GM12873 (cell line): ENCODE data around the gene SCYGR2.

ENCODE experiments used
- TF ChIP-seq, protein P1 (sequence below): IDR thresholded peaks from 2 replicates; pipeline ENCODE4 v1.5.1; 2012; ENCODE audit warnings: low read depth, mild to moderate bottlenecking, moderate library complexity, low read length, control low read depth; ENCODE audit not compliant: insufficient read depth; ENCODE audit errors: missing control alignments

The SCYGR2 gene

DNA sequence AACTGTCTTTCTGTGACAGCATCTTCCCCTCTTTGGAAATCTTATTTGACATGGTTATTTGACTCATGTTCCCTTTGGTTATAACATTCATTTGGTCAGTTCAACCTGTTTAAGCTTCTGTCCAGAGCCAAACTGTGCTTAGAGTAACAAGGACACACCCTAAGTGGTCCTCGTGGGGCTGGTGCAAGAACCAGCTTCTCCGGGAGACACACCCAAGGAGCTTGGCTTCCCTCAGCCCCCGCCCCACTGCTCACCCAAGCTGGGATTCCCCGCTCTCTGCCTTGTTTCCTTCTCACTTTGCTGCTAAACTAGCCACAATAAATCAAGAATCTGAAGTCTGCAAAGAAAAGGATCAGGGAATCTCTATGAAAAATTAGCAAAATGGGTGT, 14.6 kb downstream of the SCYGR2 start:
- TF ChIP-seq, protein P1, sequence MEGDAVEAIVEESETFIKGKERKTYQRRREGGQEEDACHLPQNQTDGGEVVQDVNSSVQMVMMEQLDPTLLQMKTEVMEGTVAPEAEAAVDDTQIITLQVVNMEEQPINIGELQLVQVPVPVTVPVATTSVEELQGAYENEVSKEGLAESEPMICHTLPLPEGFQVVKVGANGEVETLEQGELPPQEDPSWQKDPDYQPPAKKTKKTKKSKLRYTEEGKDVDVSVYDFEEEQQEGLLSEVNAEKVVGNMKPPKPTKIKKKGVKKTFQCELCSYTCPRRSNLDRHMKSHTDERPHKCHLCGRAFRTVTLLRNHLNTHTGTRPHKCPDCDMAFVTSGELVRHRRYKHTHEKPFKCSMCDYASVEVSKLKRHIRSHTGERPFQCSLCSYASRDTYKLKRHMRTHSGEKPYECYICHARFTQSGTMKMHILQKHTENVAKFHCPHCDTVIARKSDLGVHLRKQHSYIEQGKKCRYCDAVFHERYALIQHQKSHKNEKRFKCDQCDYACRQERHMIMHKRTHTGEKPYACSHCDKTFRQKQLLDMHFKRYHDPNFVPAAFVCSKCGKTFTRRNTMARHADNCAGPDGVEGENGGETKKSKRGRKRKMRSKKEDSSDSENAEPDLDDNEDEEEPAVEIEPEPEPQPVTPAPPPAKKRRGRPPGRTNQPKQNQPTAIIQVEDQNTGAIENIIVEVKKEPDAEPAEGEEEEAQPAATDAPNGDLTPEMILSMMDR = no peak

DNA sequence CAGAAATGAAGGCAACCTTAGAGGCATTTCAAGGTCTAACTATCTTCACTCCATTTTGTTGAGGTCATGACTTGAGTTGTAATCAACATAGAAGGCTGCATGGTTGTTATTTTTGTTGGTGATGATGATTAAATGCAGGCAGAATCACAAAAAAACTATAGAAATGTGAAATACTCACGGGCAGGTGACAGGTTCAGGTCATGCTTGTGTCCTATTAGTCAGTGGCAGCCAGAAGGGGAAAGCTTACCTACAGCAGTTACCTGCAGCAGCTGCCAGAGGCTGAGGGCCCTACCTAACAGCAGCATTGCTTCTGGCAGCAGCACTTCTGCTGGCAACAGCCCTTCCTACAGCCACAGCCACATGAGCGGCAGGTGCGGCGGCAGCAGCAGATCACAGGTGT, 15.6 kb downstream of the SCYGR2 start:
- TF ChIP-seq, protein P1 = no peak

DNA sequence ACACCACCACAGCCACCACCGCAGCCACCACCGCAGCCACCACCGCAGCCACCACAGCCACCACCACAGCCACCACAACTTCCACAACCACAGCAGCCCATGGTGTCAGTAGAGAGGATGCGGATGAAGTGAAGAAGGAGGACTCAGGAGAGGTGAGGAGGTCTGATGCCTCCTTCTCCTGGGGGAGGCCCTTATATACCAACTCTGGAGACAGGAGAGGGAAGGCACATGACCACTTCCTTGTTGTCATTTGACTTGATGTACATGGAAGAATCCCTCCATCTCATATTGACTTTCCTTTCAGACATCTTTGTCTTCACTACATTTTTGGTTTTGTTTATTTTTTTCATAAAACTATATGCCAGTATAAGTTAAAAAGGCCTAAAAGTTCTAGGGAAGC, 16.0 kb downstream of the SCYGR2 start, which contains the start of gene SCYGR3:
Gene SCYGR3 (minus strand): TSS at position 101 of the 400 bp plus-strand sequence. CDS start 0 bp downstream, at position 101.
- TF ChIP-seq, protein P1 = no peak

DNA sequence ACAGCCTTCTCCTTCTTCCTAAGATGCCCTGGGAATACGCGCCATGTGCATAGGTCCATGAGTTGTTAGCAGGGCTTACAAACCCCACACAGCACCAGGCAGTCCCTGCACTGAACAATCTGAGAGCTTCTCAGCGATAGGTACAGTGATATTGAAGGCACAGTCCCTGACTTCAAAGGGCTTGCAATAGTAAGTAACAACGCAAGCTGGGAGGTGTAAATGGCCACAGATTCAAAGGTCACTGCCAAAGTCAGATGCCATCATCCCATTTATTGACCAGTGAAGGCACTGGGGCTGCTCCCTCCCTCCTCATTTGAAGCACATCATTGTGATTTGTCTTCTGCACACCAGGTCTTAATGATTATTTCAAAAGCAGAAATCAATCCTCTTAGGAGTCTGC, 16.5 kb downstream of the SCYGR2 start:
- TF ChIP-seq, protein P1 = no peak

DNA sequence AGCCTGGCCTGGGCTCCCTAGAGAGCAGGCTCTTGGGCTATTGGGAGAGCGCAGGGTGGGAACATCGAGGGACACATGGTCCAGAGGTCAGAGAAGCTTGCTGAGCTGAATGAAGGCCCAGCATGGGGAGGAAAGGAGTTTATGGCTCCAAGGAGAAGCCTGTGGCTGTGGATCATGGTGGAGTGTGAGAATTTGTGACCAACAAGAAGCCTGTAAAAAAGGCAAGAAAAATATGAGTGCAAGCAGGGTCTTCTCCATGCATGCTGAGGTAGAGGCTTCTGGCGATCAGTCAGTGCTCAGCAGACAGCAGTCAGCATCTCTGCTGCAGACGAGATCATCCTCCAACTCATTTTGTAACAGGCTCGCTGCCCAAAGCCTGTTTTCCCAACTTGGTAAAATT, 17.2 kb downstream of the SCYGR2 start:
- TF ChIP-seq, protein P1 = no peak

DNA sequence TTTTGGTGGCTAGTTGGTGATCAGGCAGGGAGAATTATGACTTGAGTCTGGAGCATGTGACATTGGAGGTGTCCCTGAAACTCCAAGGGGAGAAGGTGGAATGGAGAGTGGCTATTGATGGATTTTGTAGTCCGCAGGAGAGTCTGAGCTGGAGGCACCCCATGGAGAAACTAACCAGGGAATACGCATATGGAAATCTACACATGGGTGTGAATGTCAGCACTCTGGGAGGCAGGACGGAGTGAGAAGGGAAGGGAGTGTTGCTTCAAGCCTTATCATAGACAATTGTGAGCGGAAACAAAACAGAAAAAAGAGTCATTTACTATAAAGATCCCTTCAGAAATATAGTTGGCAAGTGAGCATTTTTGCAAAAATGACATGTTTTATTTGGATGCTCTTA, 17.9 kb downstream of the SCYGR2 start:
- TF ChIP-seq, protein P1 = no peak

DNA sequence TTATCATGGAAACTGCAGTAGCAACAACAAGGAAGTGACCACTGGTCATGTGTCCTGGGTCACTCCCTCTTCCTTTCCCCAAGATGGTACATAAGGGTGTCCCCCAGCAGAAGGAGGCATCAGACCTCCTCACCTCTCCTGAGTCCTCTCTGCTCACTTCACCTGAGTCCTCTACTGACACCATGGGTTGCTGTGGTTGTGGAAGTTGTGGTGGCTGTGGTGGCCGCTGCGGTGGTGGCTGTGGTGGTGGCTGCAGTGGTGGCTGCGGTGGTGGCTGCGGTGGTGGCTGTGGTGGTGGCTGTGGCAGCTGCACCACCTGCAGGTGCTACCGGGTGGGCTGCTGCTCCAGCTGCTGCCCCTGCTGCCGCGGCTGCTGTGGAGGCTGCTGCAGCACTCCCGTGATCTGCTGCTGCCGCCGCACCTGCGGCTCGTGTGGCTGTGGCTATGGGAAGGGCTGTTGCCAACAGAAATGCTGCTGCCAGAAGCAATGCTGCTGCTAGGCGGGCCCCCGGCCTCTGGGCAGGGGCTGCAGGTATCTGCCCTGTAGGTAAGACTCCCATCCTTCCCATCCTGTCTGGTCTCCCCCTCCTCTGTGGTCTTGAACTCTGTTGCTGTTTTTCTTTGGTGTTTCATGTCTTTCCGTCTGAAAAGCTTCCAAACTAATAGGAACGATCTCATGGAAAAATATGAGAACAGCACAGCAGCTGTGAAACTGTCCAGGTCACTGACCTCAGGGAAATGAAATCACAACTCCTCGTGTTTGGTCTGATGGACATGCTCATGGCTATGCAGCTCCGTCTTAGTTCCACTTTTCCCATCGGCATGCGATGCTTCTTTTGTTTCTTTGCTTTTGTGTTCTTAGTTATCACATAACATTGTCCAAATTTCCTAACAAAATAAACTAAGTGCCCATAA, 18.9 kb downstream of the SCYGR2 start, which contains the start of gene SCYGR4:
Gene SCYGR4 (plus strand): TSS at position 183 of the 915 bp plus-strand sequence. CDS start 0 bp downstream, at position 183.
- TF ChIP-seq, protein P1 = no peak
